Measurements from ENCODE around the gene STAG3.
"Not testable (repeated sequence)": the region's sequence is repeated elsewhere in the genome, so short reads cannot be mapped to it uniquely, and the experiment has no call there.

Gene STAG3

DNA sequence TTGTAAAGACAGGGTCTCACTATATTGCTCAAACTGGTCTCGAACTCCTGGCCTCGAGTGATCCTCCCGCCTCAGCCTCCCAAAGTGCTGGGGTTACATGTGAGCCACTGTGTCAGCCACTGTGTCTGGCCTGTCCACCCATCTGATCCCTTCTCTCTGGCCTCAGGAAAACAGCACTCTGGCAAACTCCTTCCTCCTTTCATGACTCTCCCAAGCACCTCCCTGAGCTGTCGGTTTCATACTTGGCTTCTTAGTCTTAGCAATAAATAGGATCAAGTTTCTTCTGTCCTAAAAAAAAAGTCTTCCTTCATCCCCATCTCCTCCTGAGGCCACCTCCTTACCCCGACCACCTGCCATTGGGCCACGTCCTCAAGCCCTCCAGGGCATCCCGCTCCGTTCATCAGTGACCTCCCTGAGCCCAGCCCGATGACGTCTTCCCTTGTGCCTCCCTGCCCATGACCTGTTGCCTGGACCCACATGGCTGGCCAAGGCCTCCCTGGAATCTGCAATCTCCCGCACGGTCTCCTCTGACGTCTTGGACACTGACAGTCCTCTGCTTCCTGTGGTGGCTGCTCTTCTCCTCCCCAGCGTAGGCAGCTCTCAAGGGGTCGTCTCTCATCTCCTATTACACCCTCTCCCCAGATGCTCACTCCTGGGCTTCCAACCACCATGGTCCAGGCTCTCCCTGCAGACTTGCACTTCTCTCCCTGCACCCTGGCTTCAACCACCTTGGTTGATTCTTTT lies 68.6 kb downstream of the STAG3 start:
- not testable (repeated sequence) for H3K4me2 ChIP-seq (ENCODE audit: low read length); H3K14ac ChIP-seq (ENCODE audit: low read length); H3K9me3 ChIP-seq (ENCODE audit: insufficient read depth, low read depth, low read length); H3K18ac ChIP-seq (ENCODE audit: low read length); H4K8ac ChIP-seq (ENCODE audit: low read depth, low read length); H3K4ac ChIP-seq (ENCODE audit: low read depth, low read length); H2BK120ac ChIP-seq (ENCODE audit: insufficient read depth, low read length, poor library complexity); H2BK12ac ChIP-seq (ENCODE audit: low read length); H3K79me2 ChIP-seq (ENCODE audit: control insufficient read depth, insufficient read depth, low read length, poor library complexity); H3K27ac ChIP-seq (ENCODE audit: low read depth, low read length); H2AFZ ChIP-seq (ENCODE audit: insufficient read depth, low read length, poor library complexity); H3K27me3 ChIP-seq (ENCODE audit: insufficient read depth, low read length); H4K91ac ChIP-seq (ENCODE audit: low read depth, low read length); H2AK5ac ChIP-seq (ENCODE audit: low read length); H3K23ac ChIP-seq (ENCODE audit: low read length); H3K9ac ChIP-seq (ENCODE audit: low read length); H3K4me3 ChIP-seq (ENCODE audit: low read depth, low read length); H3K79me1 ChIP-seq (ENCODE audit: low read length); H2BK5ac ChIP-seq (ENCODE audit: low read depth, low read length, poor library complexity); H4K12ac ChIP-seq (ENCODE audit: low read depth, low read length); H3K4me1 ChIP-seq (ENCODE audit: control insufficient read depth in 1 of 2, insufficient read depth in 2 of 2, low read length in 2 of 2); H3K36me3 ChIP-seq (ENCODE audit: control insufficient read depth in 1 of 2, insufficient read depth in 2 of 2, low read length in 2 of 2)
- WGBS (ENCODE audit: extremely low coverage, insufficient coverage, insufficient read length), result no CpG with 5 or more reads among the region's 15 CpGs
- peak; percentile 96 to 97 for DNase-seq

DNA sequence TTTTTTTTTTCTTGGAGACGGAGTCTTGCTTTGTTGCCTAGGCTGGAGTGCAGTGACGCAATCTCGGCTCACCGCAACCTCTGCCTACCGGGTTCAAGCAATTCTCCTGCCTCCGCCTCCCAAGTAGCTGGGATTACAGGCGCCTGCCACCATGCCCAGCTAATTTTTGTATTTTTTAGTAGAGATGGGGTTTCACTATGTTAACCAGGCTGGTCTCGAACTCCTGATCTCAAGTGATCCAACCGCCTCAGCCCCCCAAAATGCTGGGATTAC lies 69.1 kb downstream of the STAG3 start:
- H4K91ac ChIP-seq (ENCODE audit: low read depth, low read length), result peak overlapping the region; percentile 63
- H4K12ac ChIP-seq (ENCODE audit: low read depth, low read length); H3K9ac ChIP-seq (ENCODE audit: low read length); H4K8ac ChIP-seq (ENCODE audit: low read depth, low read length); H3K27me3 ChIP-seq (ENCODE audit: insufficient read depth, low read length); H2BK5ac ChIP-seq (ENCODE audit: low read depth, low read length, poor library complexity); H3K9me3 ChIP-seq (ENCODE audit: insufficient read depth, low read depth, low read length); H2BK120ac ChIP-seq (ENCODE audit: insufficient read depth, low read length, poor library complexity); H2AK5ac ChIP-seq (ENCODE audit: low read length); H3K79me1 ChIP-seq (ENCODE audit: low read length); H3K27ac ChIP-seq (ENCODE audit: low read depth, low read length); H3K4me1 ChIP-seq (ENCODE audit: control insufficient read depth in 1 of 2, insufficient read depth in 2 of 2, low read length in 2 of 2); H3K4me2 ChIP-seq (ENCODE audit: low read length); DNase-seq; H3K23ac ChIP-seq (ENCODE audit: low read length); H3K79me2 ChIP-seq (ENCODE audit: control insufficient read depth, insufficient read depth, low read length, poor library complexity); H3K36me3 ChIP-seq (ENCODE audit: control insufficient read depth in 1 of 2, insufficient read depth in 2 of 2, low read length in 2 of 2); H3K4me3 ChIP-seq (ENCODE audit: low read depth, low read length); H3K4ac ChIP-seq (ENCODE audit: low read depth, low read length): not testable (repeated sequence)
- peak overlapping the region; percentile 21 for H2BK12ac ChIP-seq (ENCODE audit: low read length)
- no CpG with 5 or more reads among the region's 9 CpGs for WGBS (ENCODE audit: extremely low coverage, insufficient coverage, insufficient read length)
- H3K18ac ChIP-seq (ENCODE audit: low read length), result peak overlapping the region; percentile 72
- peak overlapping the region; percentile 39 for H3K14ac ChIP-seq (ENCODE audit: low read length)
- peak overlapping the region; percentile 17 for H2AFZ ChIP-seq (ENCODE audit: insufficient read depth, low read length, poor library complexity)

DNA sequence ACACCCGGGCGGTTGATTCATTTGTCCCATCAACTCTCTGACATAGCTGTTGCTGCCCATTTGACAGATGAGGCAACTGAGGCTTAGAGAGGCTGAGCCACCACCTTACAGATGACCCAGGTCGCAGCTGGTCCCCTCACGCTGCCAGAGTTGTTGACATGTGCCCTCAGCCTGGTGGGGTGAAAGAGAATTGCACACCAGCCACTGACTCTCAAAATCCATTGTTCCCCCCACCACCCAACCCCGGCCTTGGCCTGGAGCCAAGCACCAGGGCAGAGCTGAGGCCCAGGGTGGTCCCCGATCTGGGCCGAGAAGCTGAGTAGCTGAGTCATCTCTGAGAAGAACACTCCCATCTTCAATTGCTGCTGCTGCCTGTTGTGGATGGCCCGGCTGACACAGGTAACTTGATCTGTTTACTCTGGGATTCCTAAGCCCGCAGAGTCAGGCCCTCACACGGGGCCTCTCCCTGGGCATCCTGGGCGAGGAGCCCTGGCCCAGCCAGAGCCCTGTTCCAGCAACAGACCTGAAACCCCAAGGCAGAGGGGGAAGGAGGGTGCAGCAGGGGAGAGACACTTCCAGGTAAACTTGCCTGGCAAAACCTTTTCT lies 69.5 kb downstream of the STAG3 start:
- H4K8ac ChIP-seq (ENCODE audit: low read depth, low read length), result peak overlapping the region; percentile 33
- H3K18ac ChIP-seq (ENCODE audit: low read length), result peak overlapping the region; percentile 72
- peak overlapping the region; percentile 21 for H2BK12ac ChIP-seq (ENCODE audit: low read length)
- H3K79me1 ChIP-seq (ENCODE audit: low read length), result peaks cover 6% of the 10 kb centered on the region
- whole genome bisulfite sequencing (ENCODE audit: extremely low coverage, insufficient coverage, insufficient read length), result no CpG with 5 or more reads among the region's 11 CpGs
- peak; percentile 72 to 84 for DNase-seq
- no peak overlapping the region for H4K12ac ChIP-seq (ENCODE audit: low read depth, low read length)
- no peaks in the 10 kb centered on the region for H3K79me2 ChIP-seq (ENCODE audit: control insufficient read depth, insufficient read depth, low read length, poor library complexity)
- H3K9ac ChIP-seq (ENCODE audit: low read length), result no peak overlapping the region
- peak overlapping the region; percentile 39 for H3K14ac ChIP-seq (ENCODE audit: low read length)
- no peak overlapping the region for H3K23ac ChIP-seq (ENCODE audit: low read length)
- H3K36me3 ChIP-seq (ENCODE audit: control insufficient read depth in 1 of 2, insufficient read depth in 2 of 2, low read length in 2 of 2), result no peaks in the 10 kb centered on the region
- H2AK5ac ChIP-seq (ENCODE audit: low read length), result no peak overlapping the region
- peak overlapping the region; percentile 36 for H3K4me2 ChIP-seq (ENCODE audit: low read length)
- peak overlapping the region; percentile 58 for H3K27ac ChIP-seq (ENCODE audit: low read depth, low read length)
- no peak overlapping the region for H3K4me3 ChIP-seq (ENCODE audit: low read depth, low read length)
- peak overlapping the region; percentile 63 for H4K91ac ChIP-seq (ENCODE audit: low read depth, low read length)
- no peak overlapping the region for H3K4ac ChIP-seq (ENCODE audit: low read depth, low read length)
- peak overlapping the region; percentile 17 for H2AFZ ChIP-seq (ENCODE audit: insufficient read depth, low read length, poor library complexity)
- H3K9me3 ChIP-seq (ENCODE audit: insufficient read depth, low read depth, low read length), result no peaks in the 10 kb centered on the region
- H2BK5ac ChIP-seq (ENCODE audit: low read depth, low read length, poor library complexity), result peak overlapping the region; percentile 21
- peaks cover 3 to 5% of the 10 kb centered on the region in 2 experiments for H3K4me1 ChIP-seq (ENCODE audit: control insufficient read depth in 1 of 2, insufficient read depth in 2 of 2, low read length in 2 of 2)
- peak overlapping the region; percentile 61 for H2BK120ac ChIP-seq (ENCODE audit: insufficient read depth, low read length, poor library complexity)
- H3K27me3 ChIP-seq (ENCODE audit: insufficient read depth, low read length), result no peaks in the 10 kb centered on the region

GRCh38 chr7:100248483-100248882 lies 70.8 kb downstream of the STAG3 start:
- no peak for DNase-seq
- Histone ChIP-seq H3K36me3 (ENCODE audit: control insufficient read depth in 1 of 2, insufficient read depth in 2 of 2, low read length in 2 of 2) (no peaks in the 10 kb centered on the region), H3K27me3 (ENCODE audit: insufficient read depth, low read length) (no peaks in the 10 kb centered on the region), H3K18ac (ENCODE audit: low read length) (no peak overlapping the region), H3K23ac (ENCODE audit: low read length) (no peak overlapping the region), H3K4me3 (ENCODE audit: low read depth, low read length) (no peak overlapping the region), H4K12ac (ENCODE audit: low read depth, low read length) (no peak overlapping the region), H3K4me2 (ENCODE audit: low read length) (no peak overlapping the region), H2AFZ (ENCODE audit: insufficient read depth, low read length, poor library complexity) (no peak overlapping the region), H3K14ac (ENCODE audit: low read length) (no peak overlapping the region), H2BK12ac (ENCODE audit: low read length) (no peak overlapping the region), H4K8ac (ENCODE audit: low read depth, low read length) (no peak overlapping the region), H3K27ac (ENCODE audit: low read depth, low read length) (no peak overlapping the region), H3K4ac (ENCODE audit: low read depth, low read length) (no peak overlapping the region), H3K4me1 (ENCODE audit: control insufficient read depth in 1 of 2, insufficient read depth in 2 of 2, low read length in 2 of 2) (peaks cover 3 to 5% of the 10 kb centered on the region in 2 experiments), H2BK5ac (ENCODE audit: low read depth, low read length, poor library complexity) (peak overlapping the region; percentile 12), H2AK5ac (ENCODE audit: low read length) (no peak overlapping the region), H3K79me2 (ENCODE audit: control insufficient read depth, insufficient read depth, low read length, poor library complexity) (no peaks in the 10 kb centered on the region), H2BK120ac (ENCODE audit: insufficient read depth, low read length, poor library complexity) (no peak overlapping the region), H3K9me3 (ENCODE audit: insufficient read depth, low read depth, low read length) (no peaks in the 10 kb centered on the region), H3K9ac (ENCODE audit: low read length) (no peak overlapping the region), H4K91ac (ENCODE audit: low read depth, low read length) (no peak overlapping the region), H3K79me1 (ENCODE audit: low read length) (peaks cover 6% of the 10 kb centered on the region)
- no CpG with 5 or more reads among the region's 10 CpGs for WGBS (ENCODE audit: extremely low coverage, insufficient coverage, insufficient read length)

Measured in trophoblast cell (in vitro differentiated cells and primary cell).